ENCODE measurements around the gene EPB41L4B. TPM values are rescaled to one million over a fixed set of nuclear protein-coding genes. Genes with fewer than 3 reads are reported as not detected.

The EPB41L4B gene
- total RNA-seq, 2 donors from 2014 or later = 41.9 to 122 TPM

GRCh38 chr9:109193974-109194556 is 126.8 kb downstream of the EPB41L4B start:
- intact Hi-C loops (cut with DNase I) = no loop called here
- H3K4me3 ChIP-seq = no peak overlapping the region
- DNase-seq = no peak
- no peaks in the 10 kb centered on the region for H3K4me1 ChIP-seq
- H3K36me3 ChIP-seq (replicated peaks in 1 of 2; ENCODE audit: insufficient read depth in 1 of 2, low read depth in 2 of 2) = no peaks in the 10 kb centered on the region
- H3K9me3 ChIP-seq = no peaks in the 10 kb centered on the region
- no peaks in the 10 kb centered on the region for H3K27me3 ChIP-seq
- no peak for ATAC-seq
- TF ChIP-seq POLR2A (IDR thresholded peaks at IDR 0.05) = no peak
- WGBS, 2 donors = 72 to 79% methylated on average over 11 of the region's 11 CpGs
- no peak overlapping the region for H3K27ac ChIP-seq

DNA sequence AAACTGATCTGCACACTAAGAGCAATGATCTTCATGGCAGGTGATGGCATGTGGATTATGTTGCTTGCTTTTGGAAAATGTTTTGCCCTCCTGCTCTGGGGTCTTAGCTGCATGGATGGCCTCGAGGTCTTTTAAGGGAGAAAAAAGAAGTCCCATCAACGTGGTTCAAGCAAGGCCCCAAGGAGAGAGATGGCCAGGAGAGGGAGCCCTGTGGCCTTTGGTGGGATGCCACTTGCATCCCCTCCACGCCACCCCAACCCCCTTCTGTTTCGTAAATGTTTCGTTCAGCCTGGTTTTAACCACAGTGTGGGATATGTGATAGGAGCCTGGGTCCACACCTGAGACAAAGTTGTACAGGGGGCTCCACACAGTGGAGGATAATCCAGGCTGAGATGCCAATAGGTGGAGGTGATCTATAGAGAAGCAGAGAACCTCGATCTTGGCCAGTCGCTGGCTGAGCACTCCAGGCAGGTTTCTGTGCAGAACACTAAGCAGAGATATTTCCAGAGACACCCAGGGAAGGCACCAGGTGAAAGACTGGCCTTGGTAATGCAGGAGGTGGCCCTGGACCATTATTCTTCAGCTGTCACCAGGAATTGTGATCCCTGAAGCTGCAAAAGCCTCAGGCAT is 128.0 kb downstream of the EPB41L4B start:
- H3K27me3 ChIP-seq = no peaks in the 10 kb centered on the region
- no peaks in the 10 kb centered on the region for H3K36me3 ChIP-seq (replicated peaks in 1 of 2; ENCODE audit: insufficient read depth in 1 of 2, low read depth in 2 of 2)
- ATAC-seq (peak; percentile 82), DNase-seq (peak; percentile 59 to 83 (median 74))
- H3K27ac ChIP-seq = no peak overlapping the region
- intact Hi-C loops (cut with DNase I) = no loop called here
- H3K4me1 ChIP-seq = no peaks in the 10 kb centered on the region
- no peaks in the 10 kb centered on the region for H3K9me3 ChIP-seq
- 17 to 32% methylated on average over 7 of the region's 7 CpGs for WGBS, 2 donors
- no peak overlapping the region for H3K4me3 ChIP-seq
- TF ChIP-seq CTCF (IDR thresholded peaks at IDR 0.05) (peak; percentile 43 to 80 (median 60)), POLR2A (IDR thresholded peaks at IDR 0.05) (no peak)

DNA sequence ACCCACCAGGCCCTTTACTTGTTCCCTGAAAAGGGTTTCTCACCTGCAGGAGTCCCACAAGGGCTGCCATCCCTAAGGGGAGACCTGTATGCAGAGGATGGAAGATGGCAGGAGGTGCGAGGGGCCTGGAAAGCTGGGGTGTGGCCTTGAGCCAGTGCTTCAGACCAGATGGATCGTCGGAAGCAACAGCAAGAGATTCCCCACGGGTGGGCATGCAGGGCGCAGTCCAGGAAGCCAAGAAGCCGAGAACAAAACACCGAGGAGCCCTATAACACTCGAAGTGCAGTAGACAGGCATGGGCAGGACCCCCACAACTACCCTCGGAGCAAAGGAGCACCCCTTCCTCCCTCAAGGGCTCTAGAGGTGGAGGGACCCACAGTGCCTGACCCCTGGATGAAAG is 129.1 kb downstream of the EPB41L4B start:
- no peak for ATAC-seq
- TF ChIP-seq CTCF (IDR thresholded peaks at IDR 0.05) = no peak
- no peak for TF ChIP-seq POLR2A (IDR thresholded peaks at IDR 0.05)
- 66 to 72% methylated on average over 9 of the region's 9 CpGs for WGBS, 2 donors
- Histone ChIP-seq H3K4me1 (no peaks in the 10 kb centered on the region), H3K36me3 (replicated peaks in 1 of 2; ENCODE audit: insufficient read depth in 1 of 2, low read depth in 2 of 2) (no peaks in the 10 kb centered on the region), H3K27me3 (no peaks in the 10 kb centered on the region), H3K9me3 (no peaks in the 10 kb centered on the region), H3K4me3 (no peak overlapping the region), H3K27ac (no peak overlapping the region)
- DNase-seq = no peak
- intact Hi-C loops (cut with DNase I) = no loop called here

DNA sequence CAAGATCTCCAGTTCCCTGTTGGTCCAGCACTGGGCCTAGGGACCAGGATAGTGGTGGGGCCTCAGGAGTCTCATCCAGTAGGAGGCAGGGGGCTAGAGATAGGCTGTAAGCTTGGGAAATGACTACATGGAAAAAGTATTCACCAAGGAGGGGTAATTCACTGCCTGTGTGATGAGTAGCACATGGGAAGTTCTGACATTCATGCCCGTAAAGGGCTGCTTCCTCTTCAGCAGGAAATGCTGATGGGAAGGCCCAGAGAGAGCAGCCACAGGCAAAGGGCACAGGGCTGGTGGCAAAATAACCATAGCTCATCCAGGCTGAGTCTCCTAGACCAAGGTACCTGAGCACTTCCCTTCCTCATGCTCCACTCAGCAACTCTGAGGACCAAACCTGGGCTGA is 130.7 kb downstream of the EPB41L4B start:
- H3K27me3 ChIP-seq = no peaks in the 10 kb centered on the region
- WGBS, 2 donors = 61 to 89% methylated on average over 1 of the region's 1 CpG
- TF ChIP-seq CTCF (IDR thresholded peaks at IDR 0.05) (no peak), POLR2A (IDR thresholded peaks at IDR 0.05) (no peak)
- ATAC-seq = no peak
- DNase-seq = no peak
- intact Hi-C loops (cut with DNase I) = no loop called here
- no peak overlapping the region for H3K4me3 ChIP-seq
- H3K9me3 ChIP-seq = no peaks in the 10 kb centered on the region
- H3K27ac ChIP-seq = no peak overlapping the region
- H3K4me1 ChIP-seq = no peaks in the 10 kb centered on the region
- H3K36me3 ChIP-seq (replicated peaks in 1 of 2; ENCODE audit: insufficient read depth in 1 of 2, low read depth in 2 of 2) = no peaks in the 10 kb centered on the region

DNA sequence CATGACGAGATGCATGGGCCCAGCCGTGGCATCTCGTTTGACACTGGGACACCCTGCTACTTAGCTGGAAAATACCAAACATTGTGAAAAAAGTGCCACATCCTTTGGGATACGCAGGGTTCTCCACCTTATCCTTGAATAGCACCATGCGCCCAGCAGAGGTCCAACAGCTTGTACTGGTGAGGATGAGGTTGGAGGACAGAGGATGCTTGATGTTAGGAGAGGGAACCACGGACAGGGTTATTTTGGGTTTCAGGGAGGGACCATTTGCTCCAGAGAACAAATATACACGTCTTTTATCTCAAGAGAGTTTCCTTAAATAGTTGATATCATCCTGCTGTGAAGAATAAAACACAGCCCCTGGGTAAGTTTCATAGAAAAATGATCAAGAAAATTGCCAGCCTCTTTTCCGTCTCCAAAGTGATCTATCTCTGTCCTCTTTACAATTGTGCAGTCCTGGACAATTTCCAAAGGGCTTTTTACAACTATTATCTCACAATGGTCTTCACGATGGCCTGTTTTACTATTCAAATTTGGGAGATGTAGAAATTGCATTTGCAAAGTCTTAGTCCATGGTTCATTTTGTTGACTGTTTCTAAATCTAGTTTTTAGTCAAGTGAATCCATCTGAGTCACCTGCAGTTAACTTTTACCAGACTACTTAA is 133.9 kb downstream of the EPB41L4B start:
- H3K36me3 ChIP-seq (replicated peaks in 1 of 2; ENCODE audit: insufficient read depth in 1 of 2, low read depth in 2 of 2) = no peaks in the 10 kb centered on the region
- TF ChIP-seq POLR2A (IDR thresholded peaks at IDR 0.05) = no peak
- TF ChIP-seq CTCF (IDR thresholded peaks at IDR 0.05) = no peak
- intact Hi-C loops (cut with DNase I) = loop anchor here (10.0 kb wide), 2 partner anchors 138 to 218 kb away; partner anchors contain the start of gene EPB41L4B
- no peak for DNase-seq
- H3K4me1 ChIP-seq = no peaks in the 10 kb centered on the region
- H3K9me3 ChIP-seq = no peaks in the 10 kb centered on the region
- WGBS, 2 donors = 77 to 79% methylated on average over 9 of the region's 9 CpGs
- H3K27ac ChIP-seq = no peak overlapping the region
- no peaks in the 10 kb centered on the region for H3K27me3 ChIP-seq
- no peak overlapping the region for H3K4me3 ChIP-seq
- ATAC-seq = no peak

Data from body of pancreas (tissue), 4 donors.